Epithelial cell of prostate (primary cell): Measurements from ENCODE around the gene SIL1.
"Not testable (repeated sequence)": the region's sequence is repeated elsewhere in the genome, so short reads cannot be mapped to it uniquely, and the experiment has no call there.

Experiments used
- DNase-seq: peaks from one replicate; pipeline ENCODE4 v3.0.0-alpha.2; 2011; ENCODE audit warnings: low read depth, low spot score
- H3K27ac ChIP-seq: fragments of 450-650 bp; 2 replicates; pipeline ENCODE4 v1.5.1; 2017; ENCODE audit warnings: mild to moderate bottlenecking

SIL1 gene

GRCh38 chr5:139178589-139178917 lies 19.6 kb downstream of the SIL1 start:
- no peak overlapping the region for H3K27ac ChIP-seq
- no peak for DNase-seq

- DNase-seq = no peak
- H3K27ac ChIP-seq = no peak overlapping the region
These were observed 20.2 kb downstream of the SIL1 start for GRCh38 chr5:139177809-139178588.

- not testable (repeated sequence) for H3K27ac ChIP-seq, DNase-seq
These were observed 20.9 kb downstream of the SIL1 start for GRCh38 chr5:139177281-139177680.

GRCh38 chr5:139174382-139174781 lies 23.8 kb downstream of the SIL1 start:
- not testable (repeated sequence) for DNase-seq, H3K27ac ChIP-seq

- no peak overlapping the region for H3K27ac ChIP-seq
- DNase-seq = no peak
These were observed 26.3 kb downstream of the SIL1 start for GRCh38 chr5:139171779-139172404.

- no peak overlapping the region for H3K27ac ChIP-seq
These were observed 30.0 kb downstream of the SIL1 start for GRCh38 chr5:139167952-139168720.

GRCh38 chr5:139167533-139167932 lies 30.6 kb downstream of the SIL1 start:
- DNase-seq = no peak

More at GRCh38 chr5:139167952-139168720, 30.0 kb downstream of the SIL1 start:
- no peak for DNase-seq

GRCh38 chr5:139167063-139167462 lies 31.1 kb downstream of the SIL1 start:
- DNase-seq = no peak
- no peak overlapping the region for H3K27ac ChIP-seq

More at GRCh38 chr5:139167533-139167932, 30.6 kb downstream of the SIL1 start:
- no peak overlapping the region for H3K27ac ChIP-seq

GRCh38 chr5:139164897-139165296 lies 33.3 kb downstream of the SIL1 start:
- H3K27ac ChIP-seq, DNase-seq: not testable (repeated sequence)

- DNase-seq = no peak
- H3K27ac ChIP-seq = no peak overlapping the region
These were observed 34.1 kb downstream of the SIL1 start for GRCh38 chr5:139164020-139164419.

GRCh38 chr5:139162448-139162847 lies 35.7 kb downstream of the SIL1 start:
- no peak for DNase-seq
- H3K27ac ChIP-seq = no peak overlapping the region

- H3K27ac ChIP-seq = no peak overlapping the region
- no peak for DNase-seq
These were observed 39.4 kb downstream of the SIL1 start for GRCh38 chr5:139158791-139159190.

GRCh38 chr5:139157556-139157955 lies 40.6 kb downstream of the SIL1 start:
- no peak for DNase-seq
- H3K27ac ChIP-seq = no peak overlapping the region

- no peak overlapping the region for H3K27ac ChIP-seq
- no peak for DNase-seq
These were observed 41.4 kb downstream of the SIL1 start for GRCh38 chr5:139156814-139157213.

- H3K27ac ChIP-seq = no peak overlapping the region
- no peak for DNase-seq
These were observed 42.8 kb downstream of the SIL1 start for GRCh38 chr5:139155333-139155732.

GRCh38 chr5:139151902-139152301 lies 46.3 kb downstream of the SIL1 start:
- no peak overlapping the region for H3K27ac ChIP-seq
- no peak for DNase-seq

GRCh38 chr5:139150367-139150999 lies 47.7 kb downstream of the SIL1 start:
- no peak for DNase-seq
- H3K27ac ChIP-seq = no peak overlapping the region

GRCh38 chr5:139149477-139150199 lies 48.5 kb downstream of the SIL1 start:
- no peak overlapping the region for H3K27ac ChIP-seq
- DNase-seq = no peak

- no peak for DNase-seq
- no peak overlapping the region for H3K27ac ChIP-seq
These were observed 49.2 kb downstream of the SIL1 start for GRCh38 chr5:139148986-139149385.

- H3K27ac ChIP-seq = no peak overlapping the region
- DNase-seq = peak; percentile 29
These were observed 49.9 kb downstream of the SIL1 start for GRCh38 chr5:139148306-139148705.
